HG03066 (cell line): Measurements from ENCODE around the gene LGALS3.

Experiments
- ATAC-seq: cut with Tn5 transposase; IDR thresholded peaks from one replicate; pipeline ENCODE4 v1.9.1; 2021; ENCODE audit warnings: low read depth; ENCODE audit not compliant: unreplicated experiment

The LGALS3 gene

DNA sequence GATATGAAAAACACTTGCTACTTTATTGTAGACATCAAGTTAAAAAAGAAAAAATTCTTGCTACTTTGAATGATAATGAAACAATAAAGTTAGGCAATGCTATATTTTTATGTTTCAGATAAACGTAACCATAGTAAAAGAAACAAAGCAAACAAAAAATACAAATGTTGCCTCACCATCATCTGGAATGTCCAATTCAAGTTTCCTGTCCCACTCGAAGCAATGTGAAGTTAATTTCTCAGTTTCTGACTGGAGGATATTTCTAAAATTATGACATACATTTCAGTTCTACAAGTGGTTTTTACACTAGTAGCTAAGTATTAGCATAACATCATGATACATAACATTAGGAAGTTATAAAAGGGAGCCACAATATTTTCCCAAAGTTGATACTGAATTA is 41.5 kb downstream of the LGALS3 start:
- no peak for ATAC-seq

DNA sequence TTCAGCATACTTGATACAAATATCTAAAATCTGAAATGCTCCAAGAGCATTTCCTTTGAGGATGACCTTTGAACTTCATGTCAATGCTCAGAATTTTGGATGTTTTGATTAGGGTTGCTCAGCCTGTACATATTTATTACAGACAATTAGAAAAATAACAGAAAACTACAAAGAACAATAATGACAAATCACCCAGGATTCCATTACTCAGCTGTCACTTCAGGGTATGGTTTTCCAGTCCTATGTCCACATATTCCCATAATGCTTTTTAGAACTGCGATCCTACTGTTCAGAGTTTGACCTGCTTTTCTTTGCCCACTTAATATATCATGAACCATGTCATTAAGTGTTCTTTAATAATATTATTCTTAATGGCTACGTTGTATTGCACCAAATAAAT is 51.0 kb downstream of the LGALS3 start:
- no peak for ATAC-seq

DNA sequence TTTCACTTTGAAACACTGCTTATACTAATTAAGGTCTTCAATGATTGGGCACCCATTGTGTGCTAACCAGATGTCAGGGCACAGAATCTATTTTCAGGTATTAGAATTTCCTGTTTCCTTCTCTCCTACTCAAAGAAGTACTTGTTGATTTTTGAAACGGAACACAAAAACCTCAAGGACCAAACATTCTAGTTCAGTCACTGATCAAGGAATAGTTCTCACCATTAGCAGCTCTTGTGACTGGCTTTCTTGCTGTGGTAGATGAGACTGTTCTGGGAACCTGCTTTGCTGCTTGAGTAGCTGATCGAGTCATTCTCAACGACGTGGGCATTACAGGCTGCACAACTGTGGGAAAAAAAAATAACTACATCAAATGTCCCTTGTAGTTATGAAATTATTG is 51.4 kb downstream of the LGALS3 start:
- ATAC-seq, result peak; percentile 79

DNA sequence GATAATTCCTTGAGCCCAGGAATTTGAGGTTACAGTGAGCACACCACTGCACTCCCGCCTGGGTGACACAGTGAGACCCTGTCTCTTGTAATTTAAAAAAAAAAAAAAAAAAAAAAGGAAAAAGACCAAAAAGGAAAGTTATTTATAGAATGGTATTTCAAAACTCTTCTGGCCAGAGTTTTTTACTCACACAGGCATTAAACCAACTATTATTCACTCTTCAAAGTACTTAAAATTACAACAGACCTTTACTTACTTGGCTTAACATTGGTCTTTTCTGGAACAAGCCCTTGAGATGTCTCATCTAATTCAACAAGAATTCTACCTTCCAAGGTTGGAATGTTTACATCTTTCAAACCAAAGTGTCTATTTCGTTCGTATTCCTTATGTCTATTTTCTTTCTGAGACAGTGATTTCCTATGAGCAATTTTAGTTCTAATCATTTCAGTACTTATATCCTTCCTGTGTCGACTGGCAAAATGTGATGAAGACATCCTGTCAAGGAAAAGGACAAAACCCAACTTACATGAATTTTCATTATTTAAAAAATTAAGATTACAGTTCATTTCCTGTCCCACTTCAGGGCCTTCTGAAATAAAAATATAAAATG is 59.7 kb downstream of the LGALS3 start:
- ATAC-seq, result no peak

DNA sequence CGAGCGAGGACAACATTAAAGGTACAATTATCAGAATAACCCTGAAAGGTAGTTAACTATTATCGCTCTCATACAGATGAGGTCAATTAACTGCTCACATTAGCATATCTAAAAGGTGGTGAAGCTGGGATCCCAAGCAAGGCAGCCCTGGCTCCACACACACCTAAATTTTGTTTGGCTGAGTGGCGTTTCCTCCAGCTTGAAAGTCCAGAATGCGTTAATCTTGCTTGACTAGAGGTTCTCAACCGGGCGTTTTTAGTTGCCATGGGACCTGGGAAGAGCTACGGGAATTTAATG is 61.8 kb downstream of the LGALS3 start:
- ATAC-seq, result peak; percentile 2

DNA sequence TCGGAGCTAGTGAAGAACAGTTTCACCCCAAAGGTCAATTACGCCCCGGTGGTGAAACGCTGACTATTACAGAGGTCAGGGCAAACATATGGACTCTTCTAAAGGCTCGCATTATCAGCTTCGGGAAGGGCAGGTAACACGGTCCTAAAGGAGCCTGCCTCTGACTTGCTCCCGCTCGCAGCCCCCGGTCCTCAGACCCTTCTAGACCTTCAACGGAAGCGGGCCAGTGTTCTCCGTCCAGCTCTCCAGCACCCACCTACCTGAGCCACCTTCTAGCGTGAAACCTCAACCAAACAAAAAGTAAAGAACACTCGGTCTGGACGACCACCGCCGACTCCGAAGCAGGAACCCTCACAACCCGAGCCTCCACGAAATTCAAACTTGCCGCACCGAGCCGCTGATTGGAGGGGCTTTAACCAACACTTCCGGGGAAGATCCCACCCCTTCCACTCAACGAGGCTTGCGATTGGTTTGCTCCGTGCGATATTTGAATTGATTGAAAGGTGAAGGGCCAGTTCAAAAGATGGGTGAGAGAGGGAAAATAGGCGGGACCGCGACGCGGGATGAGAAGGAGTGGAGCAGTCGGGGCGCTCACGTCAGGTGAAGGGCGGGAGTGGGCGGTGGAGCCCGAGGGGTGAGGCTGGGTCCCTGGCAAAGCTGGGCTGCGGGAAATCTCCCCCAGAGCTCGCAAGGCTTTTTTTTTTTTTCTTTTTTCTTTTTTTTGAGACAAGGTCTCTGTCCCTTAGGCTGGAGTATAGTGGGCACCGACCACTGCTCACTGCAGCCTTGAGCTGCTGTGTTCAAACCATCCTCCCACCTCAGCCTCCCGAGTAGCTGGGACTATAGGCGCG is 62.4 kb downstream of the LGALS3 start, which contains the start of gene DLGAP5:
Gene DLGAP5 (minus strand): TSS at position 383 of the 851 bp plus-strand sequence. CDS start 2,406 bp downstream, outside the sequence.
- ATAC-seq, result peak; percentile 95

DNA sequence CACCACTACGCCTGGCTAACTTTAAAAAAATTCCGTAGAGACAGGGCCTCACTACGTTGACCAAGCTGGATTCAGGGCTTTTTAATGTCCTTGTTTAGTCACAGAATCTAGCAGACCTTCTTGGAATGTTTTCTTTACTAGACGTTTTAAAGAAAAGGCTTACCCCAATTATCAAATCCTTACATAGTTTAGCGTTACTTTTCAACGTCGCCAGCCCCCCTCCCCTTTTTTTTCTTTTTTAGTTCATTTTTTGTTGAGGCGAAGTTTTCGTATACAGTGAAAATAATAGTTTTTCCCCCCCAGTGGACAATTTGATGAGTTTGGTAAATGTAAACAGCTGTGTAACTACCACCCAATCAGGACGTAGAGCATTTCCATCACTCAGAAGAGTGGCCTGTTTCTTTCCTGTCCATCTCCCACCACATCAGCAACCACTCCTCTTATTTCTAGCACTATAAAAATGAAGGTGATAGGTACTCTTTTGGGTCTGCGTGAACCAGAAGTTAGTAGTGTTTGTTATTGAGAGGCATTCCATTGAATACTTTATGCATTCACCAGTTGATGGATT is 63.1 kb downstream of the LGALS3 start:
- no peak for ATAC-seq

DNA sequence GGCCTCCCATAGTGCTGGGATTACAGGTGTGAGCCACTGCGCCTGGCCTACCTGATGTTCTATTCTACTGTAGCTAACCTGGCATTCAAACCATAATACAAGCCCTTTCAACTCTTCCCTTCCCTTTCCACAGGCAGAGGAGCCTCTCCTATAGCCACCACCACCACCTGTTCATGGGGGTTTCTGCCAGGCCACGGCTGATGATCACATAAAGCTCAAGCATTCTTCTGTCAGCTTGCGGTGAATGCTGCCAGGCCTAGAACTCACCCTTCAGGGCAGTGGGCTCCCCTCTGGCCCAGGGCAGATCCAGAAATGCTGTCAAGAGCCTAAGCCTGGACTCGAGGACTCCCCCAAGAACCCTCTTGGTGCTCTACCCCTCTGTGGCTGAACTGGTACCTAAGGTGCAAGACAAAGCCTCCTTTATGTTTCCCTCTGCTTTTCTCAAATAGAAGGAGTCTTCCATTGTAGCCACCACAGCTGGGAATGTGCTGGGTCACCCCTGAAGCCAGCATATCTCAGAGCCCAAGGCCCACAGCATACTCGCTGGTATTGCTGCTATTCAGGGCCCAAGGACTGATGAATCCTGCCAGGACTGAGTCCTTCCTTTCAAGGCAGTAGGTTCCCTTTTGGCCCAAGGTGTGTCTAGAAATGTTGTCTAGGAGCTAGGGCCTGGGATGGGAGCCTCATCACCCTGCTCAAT is 65.8 kb downstream of the LGALS3 start:
- ATAC-seq, result no peak
